ENCODE data around the gene ANGPTL1.
"Not testable (repeated sequence)": the region's sequence is repeated elsewhere in the genome, so short reads cannot be mapped to it uniquely, and the experiment has no call there.

ANGPTL1 gene

DNA sequence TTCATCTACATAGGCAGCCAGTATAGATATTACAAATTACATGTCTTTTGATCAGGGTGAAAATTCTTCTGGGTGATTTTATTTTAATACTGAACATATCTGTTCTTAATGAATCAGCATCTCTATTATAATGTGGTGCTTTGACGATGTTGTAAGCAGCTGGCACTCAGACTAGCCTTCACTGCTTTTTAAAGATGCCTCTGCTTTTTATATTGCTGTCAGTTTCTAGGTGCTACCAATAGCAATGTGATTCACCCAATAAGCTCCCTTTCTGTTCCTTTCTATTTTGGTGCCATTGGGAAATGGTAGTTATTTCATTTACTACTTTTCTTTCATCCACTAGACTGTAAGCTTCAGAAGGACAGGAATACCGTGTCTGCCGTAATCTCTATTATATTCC, 11.1 kb upstream of the ANGPTL1 start:
- Mint-ChIP-seq H3K27ac (no peak overlapping the region), H3K4me1 (ENCODE audit: low read depth) (no peaks in the 10 kb centered on the region), H3K36me3 (ENCODE audit: low read depth) (no peaks in the 10 kb centered on the region), H3K4me3 (no peak overlapping the region), H3K9me3 (no peaks in the 10 kb centered on the region), H3K27me3 (ENCODE audit: low read depth) (no peaks in the 10 kb centered on the region)
- DNase-seq (ENCODE audit: low spot score) = no peak

DNA sequence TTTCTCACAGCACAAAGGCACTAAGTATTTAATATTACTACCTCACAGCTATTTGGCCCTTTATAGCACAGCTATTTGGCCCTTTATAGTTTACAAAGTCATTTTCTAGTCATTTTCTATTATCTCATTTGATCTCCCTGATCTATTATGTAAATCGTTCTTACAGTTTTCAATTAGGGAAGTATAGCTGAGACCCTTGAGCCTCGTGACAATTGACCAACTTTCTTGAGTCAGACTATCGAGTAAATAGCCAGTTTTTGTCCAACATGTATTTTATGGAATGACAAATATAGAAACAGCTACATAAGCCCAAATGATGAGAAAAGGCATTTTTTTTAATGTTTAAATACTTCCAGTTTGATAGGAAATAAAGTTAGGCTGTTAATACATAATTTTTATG, 7.0 kb upstream of the ANGPTL1 start:
- no peak for DNase-seq (ENCODE audit: low spot score)
- no peak overlapping the region for H3K4me3 Mint-ChIP-seq
- H3K9me3 Mint-ChIP-seq = no peaks in the 10 kb centered on the region
- no peaks in the 10 kb centered on the region for H3K27me3 Mint-ChIP-seq (ENCODE audit: low read depth)
- peaks cover under 1% of the 10 kb centered on the region for H3K4me1 Mint-ChIP-seq (ENCODE audit: low read depth)
- no peak overlapping the region for H3K27ac Mint-ChIP-seq
- no peaks in the 10 kb centered on the region for H3K36me3 Mint-ChIP-seq (ENCODE audit: low read depth)

DNA sequence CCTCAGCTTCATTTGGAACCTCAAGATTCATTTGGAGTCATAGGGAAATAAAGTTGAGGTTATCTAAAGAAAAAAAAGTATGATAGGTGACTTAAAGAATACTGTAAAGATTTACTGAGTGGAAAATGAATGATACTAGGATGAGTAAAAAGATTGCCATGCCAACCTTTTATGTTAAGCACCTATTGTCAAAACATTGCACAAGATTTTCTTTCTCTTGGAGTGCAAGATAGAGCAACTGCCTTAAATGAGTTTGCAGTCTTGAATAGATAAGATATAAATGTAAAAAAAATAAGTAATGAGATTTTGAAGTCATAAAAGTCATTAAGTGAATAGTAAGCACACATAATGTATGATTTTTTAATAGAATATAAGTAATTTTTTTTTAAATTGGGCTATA, 5.1 kb upstream of the ANGPTL1 start:
- H3K36me3 Mint-ChIP-seq (ENCODE audit: low read depth) = no peaks in the 10 kb centered on the region
- no peaks in the 10 kb centered on the region for H3K9me3 Mint-ChIP-seq
- no peak overlapping the region for H3K4me3 Mint-ChIP-seq
- peaks cover 4% of the 10 kb centered on the region for H3K4me1 Mint-ChIP-seq (ENCODE audit: low read depth)
- no peak overlapping the region for H3K27ac Mint-ChIP-seq
- no peaks in the 10 kb centered on the region for H3K27me3 Mint-ChIP-seq (ENCODE audit: low read depth)
- no peak for DNase-seq (ENCODE audit: low spot score)

DNA sequence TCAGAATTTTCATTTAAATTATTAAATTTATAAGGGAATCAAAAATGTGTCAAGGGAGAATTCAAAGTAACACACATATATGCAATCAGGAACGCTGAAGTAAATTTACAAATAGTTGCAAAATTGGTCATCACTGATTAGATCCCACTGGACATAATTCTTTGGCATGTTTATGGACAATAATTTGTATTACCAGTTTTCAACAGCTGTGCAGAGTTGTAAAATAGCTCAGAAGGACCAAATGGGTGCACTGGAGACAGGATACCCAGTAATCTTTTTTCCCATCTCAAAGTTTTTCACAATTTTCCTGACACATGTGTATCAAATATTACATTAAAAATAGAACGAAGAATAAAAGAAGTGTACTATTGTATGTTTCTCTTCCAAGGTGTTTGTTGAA, 4.1 kb upstream of the ANGPTL1 start:
- DNase-seq (ENCODE audit: low spot score) = no peak
- Mint-ChIP-seq H3K9me3 (no peaks in the 10 kb centered on the region), H3K4me1 (ENCODE audit: low read depth) (peaks cover 4% of the 10 kb centered on the region), H3K27me3 (ENCODE audit: low read depth) (no peaks in the 10 kb centered on the region), H3K27ac (no peak overlapping the region), H3K4me3 (no peak overlapping the region), H3K36me3 (ENCODE audit: low read depth) (no peaks in the 10 kb centered on the region)

DNA sequence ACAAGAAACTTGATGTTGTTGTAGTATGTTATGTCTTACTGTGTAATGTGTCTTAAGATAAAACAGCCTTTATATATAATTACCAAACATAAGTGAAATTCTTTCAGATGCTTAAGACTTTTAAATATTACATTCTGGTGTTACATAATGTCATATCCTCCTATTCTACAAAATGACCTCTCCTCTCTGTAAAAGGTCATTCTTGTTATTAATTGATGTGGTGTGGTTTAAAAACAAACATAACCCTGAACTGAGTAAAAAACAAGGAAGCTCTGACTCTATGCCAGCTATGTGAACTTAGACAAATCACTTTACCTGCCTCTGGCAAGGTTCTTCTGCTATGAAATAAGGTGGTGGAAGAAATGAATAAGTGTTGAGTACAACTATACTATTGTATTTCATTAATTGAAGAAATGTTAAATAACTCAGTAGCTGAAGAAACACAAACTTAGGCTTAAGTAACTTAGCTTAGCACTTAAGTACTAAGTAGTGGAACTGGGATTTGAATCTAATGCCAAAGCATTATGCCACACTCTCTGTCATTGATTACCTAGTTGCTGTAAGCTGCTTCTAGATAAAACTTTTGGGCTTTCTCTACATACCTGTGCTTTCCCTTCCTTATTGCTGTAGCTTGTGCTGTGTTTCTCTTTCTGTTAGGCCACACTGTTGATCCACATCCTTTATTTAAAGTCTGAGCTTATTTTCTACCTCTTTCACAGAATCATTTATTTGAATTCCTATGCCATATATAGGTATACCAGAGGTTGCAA, 859 bp upstream of the ANGPTL1 start:
- H3K4me1 Mint-ChIP-seq (ENCODE audit: low read depth) = peaks cover 6% of the 10 kb centered on the region
- no peak for DNase-seq (ENCODE audit: low spot score)
- H3K36me3 Mint-ChIP-seq (ENCODE audit: low read depth) = no peaks in the 10 kb centered on the region
- no peak overlapping the region for H3K4me3 Mint-ChIP-seq
- H3K27me3 Mint-ChIP-seq (ENCODE audit: low read depth) = no peaks in the 10 kb centered on the region
- H3K27ac Mint-ChIP-seq = no peak overlapping the region
- no peaks in the 10 kb centered on the region for H3K9me3 Mint-ChIP-seq

DNA sequence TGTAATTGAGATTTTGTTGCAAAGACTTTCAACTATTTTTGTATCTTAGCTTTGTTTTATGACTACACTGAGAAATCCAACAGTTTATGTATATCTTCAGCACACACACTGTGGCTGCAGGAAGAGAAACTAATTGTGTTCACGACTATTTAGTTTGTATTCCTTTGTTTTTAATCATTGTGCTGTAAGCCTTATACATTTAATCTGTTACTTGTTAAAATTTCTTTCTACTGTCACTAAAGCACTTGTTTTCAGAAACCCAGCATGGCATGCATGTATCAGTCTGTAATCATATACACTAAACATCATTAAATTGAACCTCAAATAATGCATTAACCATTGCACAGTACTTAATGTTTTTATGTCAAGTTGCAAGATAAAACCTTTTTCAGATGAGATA, 656 bp downstream of the ANGPTL1 start:
- Mint-ChIP-seq H3K4me1 (ENCODE audit: low read depth) (peaks cover 6% of the 10 kb centered on the region), H3K36me3 (ENCODE audit: low read depth) (no peaks in the 10 kb centered on the region), H3K27ac (no peak overlapping the region), H3K4me3 (no peak overlapping the region), H3K9me3 (no peaks in the 10 kb centered on the region), H3K27me3 (ENCODE audit: low read depth) (no peaks in the 10 kb centered on the region)
- DNase-seq (ENCODE audit: low spot score) = no peak

DNA sequence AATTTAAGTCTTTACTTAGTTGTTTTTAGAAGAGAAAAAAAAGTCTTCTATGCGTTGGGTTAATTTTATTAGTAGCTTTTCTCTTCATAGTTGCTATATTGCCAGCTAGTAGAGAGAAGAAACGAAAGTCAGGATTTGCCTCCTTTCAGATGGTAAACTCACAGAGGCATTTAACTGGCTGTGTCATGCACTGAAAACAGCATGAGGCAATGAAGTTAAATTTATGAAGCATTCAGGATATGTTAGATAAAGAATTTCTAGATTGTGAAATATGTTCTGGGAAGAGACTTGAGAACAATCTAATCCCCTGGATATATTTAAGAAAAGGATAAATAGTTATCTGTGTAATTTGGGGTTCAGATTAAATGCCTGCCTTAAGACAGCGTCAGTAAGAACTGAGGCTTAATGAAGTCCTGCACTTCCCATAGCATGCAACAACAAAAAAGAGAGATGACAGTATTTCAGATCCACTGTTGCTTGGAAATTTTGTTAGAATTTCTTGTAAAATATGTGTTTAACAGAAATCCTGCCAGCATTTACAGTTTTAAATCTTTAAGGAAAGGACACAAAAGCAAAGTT, 1.7 kb downstream of the ANGPTL1 start:
- DNase-seq (ENCODE audit: low spot score) = no peak
- H3K4me1 Mint-ChIP-seq (ENCODE audit: low read depth) = peaks cover 9% of the 10 kb centered on the region
- no peaks in the 10 kb centered on the region for H3K9me3 Mint-ChIP-seq
- no peak overlapping the region for H3K4me3 Mint-ChIP-seq
- H3K27me3 Mint-ChIP-seq (ENCODE audit: low read depth) = peaks cover 3% of the 10 kb centered on the region
- no peaks in the 10 kb centered on the region for H3K36me3 Mint-ChIP-seq (ENCODE audit: low read depth)
- H3K27ac Mint-ChIP-seq = no peak overlapping the region

DNA sequence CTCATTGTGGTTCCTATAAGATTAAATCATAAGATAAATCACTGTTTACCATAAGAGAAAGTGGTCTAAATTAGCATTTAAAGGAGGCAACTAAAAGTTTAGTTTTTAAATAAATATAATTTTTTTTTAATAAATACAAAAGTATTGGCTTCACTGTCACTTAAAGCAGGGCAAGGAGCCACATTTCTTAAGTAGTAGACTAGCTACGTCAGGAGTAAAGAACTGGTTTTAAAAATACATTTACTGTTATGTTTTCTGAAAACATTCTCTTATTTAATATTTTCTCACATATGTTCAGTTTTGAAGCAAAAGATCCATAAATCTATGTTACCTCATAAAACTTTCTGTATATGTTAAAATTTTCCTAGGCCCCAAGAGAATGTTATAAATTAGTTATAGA, 2.2 kb downstream of the ANGPTL1 start:
- Mint-ChIP-seq H3K27ac (no peak overlapping the region), H3K4me1 (ENCODE audit: low read depth) (peaks cover 9% of the 10 kb centered on the region), H3K9me3 (no peaks in the 10 kb centered on the region), H3K4me3 (no peak overlapping the region), H3K27me3 (ENCODE audit: low read depth) (peaks cover 3% of the 10 kb centered on the region), H3K36me3 (ENCODE audit: low read depth) (no peaks in the 10 kb centered on the region)
- DNase-seq (ENCODE audit: low spot score) = no peak

DNA sequence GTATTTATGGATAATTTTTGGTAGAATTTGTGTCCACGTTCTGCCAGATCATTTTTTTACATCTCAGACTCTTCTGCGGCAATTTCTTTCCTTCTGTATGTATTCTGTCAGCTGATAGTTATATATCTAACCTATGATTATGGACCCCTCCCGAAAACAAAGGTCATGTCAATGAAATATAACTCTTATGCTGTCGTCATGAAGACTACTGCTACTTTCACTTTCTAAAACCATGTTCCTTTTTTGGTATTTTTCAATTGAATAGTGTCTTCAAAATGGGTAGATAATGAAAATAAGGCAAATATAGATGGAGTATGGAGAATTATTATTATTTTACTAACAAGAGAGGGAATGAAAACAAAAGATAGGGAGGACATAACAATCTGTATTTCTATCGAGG, 3.2 kb downstream of the ANGPTL1 start:
- Mint-ChIP-seq H3K9me3 (no peaks in the 10 kb centered on the region), H3K27me3 (ENCODE audit: low read depth) (peaks cover 3% of the 10 kb centered on the region), H3K4me1 (ENCODE audit: low read depth) (peaks cover 6% of the 10 kb centered on the region), H3K4me3 (no peak overlapping the region), H3K27ac (no peak overlapping the region), H3K36me3 (ENCODE audit: low read depth) (no peaks in the 10 kb centered on the region)
- DNase-seq (ENCODE audit: low spot score) = no peak

DNA sequence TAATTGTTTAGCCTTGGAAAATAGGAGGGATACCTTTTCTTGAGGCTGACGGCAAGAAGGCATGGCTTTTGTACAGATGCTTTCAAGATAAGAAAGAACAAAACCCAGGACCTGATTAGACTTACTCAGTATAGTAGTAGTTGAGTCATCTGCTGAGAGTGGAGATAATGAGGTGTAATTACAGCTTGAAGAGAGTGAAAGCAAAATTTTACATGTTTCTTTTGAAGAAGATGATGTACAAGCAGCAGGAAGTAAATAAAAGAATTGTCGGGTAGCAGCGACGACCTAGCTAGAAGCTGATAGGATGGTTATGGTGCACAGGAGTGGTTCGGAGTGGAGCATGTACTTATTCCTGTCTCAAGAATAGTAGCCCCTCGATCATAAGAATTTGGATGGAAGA, 6.6 kb downstream of the ANGPTL1 start:
- no peaks in the 10 kb centered on the region for H3K36me3 Mint-ChIP-seq (ENCODE audit: low read depth)
- H3K9me3 Mint-ChIP-seq = no peaks in the 10 kb centered on the region
- H3K4me1 Mint-ChIP-seq (ENCODE audit: low read depth) = peaks cover 5% of the 10 kb centered on the region
- H3K27me3 Mint-ChIP-seq (ENCODE audit: low read depth) = peaks cover 3% of the 10 kb centered on the region
- H3K4me3 Mint-ChIP-seq = no peak overlapping the region
- no peak for DNase-seq (ENCODE audit: low spot score)
- no peak overlapping the region for H3K27ac Mint-ChIP-seq

DNA sequence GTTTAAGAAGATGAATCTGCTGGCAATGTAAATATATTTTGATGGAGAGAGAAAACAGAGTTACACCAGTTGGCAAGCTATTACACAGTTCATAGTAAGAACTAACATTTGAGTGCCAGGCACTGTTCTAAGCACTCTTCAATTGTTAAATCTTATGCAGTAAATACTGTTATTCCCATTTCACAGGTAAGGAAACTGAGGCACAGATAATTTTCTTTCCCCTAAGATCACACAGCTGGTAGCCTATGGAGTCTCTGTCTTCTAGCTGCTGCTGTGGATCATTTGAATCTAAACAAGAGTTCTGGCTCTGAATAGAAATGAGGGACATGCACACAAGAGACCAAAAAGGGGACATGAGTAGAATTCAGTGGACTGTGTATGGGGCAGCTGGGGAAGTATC, 8.0 kb downstream of the ANGPTL1 start:
- Mint-ChIP-seq H3K4me3 (no peak overlapping the region), H3K27ac (no peak overlapping the region), H3K27me3 (ENCODE audit: low read depth) (peaks cover 3% of the 10 kb centered on the region), H3K36me3 (ENCODE audit: low read depth) (no peaks in the 10 kb centered on the region), H3K4me1 (ENCODE audit: low read depth) (peaks cover 5% of the 10 kb centered on the region), H3K9me3 (no peaks in the 10 kb centered on the region)
- no peak for DNase-seq (ENCODE audit: low spot score)

DNA sequence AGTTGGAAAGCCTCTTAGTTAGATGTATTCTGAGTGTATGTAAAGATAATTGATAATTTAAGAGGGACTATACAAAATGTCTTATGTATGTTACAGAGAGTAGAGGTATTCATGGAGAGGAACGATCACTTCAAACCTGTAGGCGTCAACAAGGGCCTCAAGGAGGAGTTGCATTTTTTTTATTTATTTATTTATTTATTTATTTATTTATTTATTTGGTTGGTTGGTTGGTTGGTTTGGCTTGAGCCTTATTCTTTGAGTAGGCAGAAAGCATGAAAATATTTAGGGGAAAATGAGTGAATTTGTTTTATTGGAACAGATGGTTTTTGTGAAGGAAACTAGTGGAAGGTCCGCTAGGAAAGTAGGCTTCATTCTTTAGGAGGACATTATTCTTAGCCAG, 8.5 kb downstream of the ANGPTL1 start:
- no peaks in the 10 kb centered on the region for H3K36me3 Mint-ChIP-seq (ENCODE audit: low read depth)
- DNase-seq (ENCODE audit: low spot score) = no peak
- H3K4me3 Mint-ChIP-seq = no peak overlapping the region
- H3K9me3 Mint-ChIP-seq = no peaks in the 10 kb centered on the region
- no peak overlapping the region for H3K27ac Mint-ChIP-seq
- H3K4me1 Mint-ChIP-seq (ENCODE audit: low read depth) = peaks cover 3% of the 10 kb centered on the region
- peaks cover 3% of the 10 kb centered on the region for H3K27me3 Mint-ChIP-seq (ENCODE audit: low read depth)

DNA sequence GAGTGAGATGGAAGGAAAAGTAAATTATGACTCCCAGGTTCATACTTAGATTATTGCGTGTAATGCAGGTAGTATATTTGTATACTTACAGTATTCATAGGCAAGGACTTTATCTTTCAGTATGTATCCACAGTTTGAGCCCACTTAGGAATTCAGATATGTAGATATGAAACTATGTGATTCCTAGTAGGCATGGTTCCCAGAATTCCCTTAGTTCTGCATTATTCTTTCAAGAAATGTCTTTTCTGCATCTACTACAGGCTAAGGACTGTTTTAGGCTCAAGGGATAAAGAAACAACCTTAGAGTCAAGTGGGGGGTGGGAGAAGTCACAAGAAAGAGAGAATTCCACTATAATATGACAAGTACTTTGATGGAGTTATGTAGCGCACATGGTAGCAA, 13.8 kb downstream of the ANGPTL1 start:
- no peak for DNase-seq (ENCODE audit: low spot score)
- Mint-ChIP-seq H3K9me3 (no peaks in the 10 kb centered on the region), H3K27ac (no peak overlapping the region), H3K27me3 (ENCODE audit: low read depth) (no peaks in the 10 kb centered on the region), H3K4me3 (no peak overlapping the region), H3K36me3 (ENCODE audit: low read depth) (no peaks in the 10 kb centered on the region), H3K4me1 (ENCODE audit: low read depth) (no peaks in the 10 kb centered on the region)

DNA sequence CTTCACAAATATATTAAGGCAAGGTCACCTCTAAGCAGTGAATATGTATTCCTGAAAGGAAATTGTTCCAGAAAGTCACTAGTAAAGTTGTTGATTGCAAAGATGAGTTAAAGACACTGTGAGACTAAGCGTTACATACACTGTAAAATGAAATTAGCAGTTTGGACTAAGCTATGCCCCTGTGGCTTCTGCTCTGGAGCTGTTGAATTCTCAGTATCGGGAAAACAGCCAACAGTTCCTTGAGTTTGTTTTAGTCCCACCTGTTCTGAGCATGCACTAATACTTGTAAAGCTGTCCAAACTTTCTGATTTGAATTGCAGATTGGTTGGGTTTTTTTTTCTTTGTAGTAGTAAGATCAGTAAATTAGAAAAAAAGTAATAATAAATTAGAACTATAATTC, 21.0 kb downstream of the ANGPTL1 start:
- H3K27ac Mint-ChIP-seq = no peak overlapping the region
- no peak overlapping the region for H3K4me3 Mint-ChIP-seq
- no peaks in the 10 kb centered on the region for H3K9me3 Mint-ChIP-seq
- DNase-seq (ENCODE audit: low spot score) = no peak
- H3K4me1 Mint-ChIP-seq (ENCODE audit: low read depth) = no peaks in the 10 kb centered on the region
- no peaks in the 10 kb centered on the region for H3K27me3 Mint-ChIP-seq (ENCODE audit: low read depth)
- no peaks in the 10 kb centered on the region for H3K36me3 Mint-ChIP-seq (ENCODE audit: low read depth)

DNA sequence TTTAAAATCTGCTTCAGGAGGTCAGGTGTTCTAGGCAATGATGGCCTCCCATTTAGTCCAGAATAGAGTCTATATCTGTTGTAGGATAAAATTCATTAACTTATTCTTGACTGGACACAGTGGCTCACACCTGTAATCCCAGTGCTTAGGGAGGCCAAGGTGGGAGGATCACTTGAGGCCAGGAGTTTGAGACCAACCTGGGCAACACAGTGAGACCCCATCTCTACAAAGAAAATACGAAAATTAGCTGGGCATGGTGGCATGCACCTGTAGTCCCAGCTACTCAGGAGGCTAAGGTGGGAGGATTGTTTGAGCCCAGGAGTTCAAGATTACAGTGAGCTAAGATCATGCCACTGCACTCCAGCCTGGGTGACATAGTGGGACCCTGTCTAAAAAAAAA, 23.0 kb downstream of the ANGPTL1 start:
- not testable (repeated sequence) for H3K36me3 Mint-ChIP-seq (ENCODE audit: low read depth); H3K4me3 Mint-ChIP-seq; H3K27me3 Mint-ChIP-seq (ENCODE audit: low read depth); DNase-seq (ENCODE audit: low spot score); H3K9me3 Mint-ChIP-seq; H3K27ac Mint-ChIP-seq; H3K4me1 Mint-ChIP-seq (ENCODE audit: low read depth)

Data from T-helper 2 cell treated with Interferon-gamma antibody and Interleukin-4, amounts not matched to agents 5 μg/mL and 100 μg/mL, for 36 hours (primary cell).